SU-DHL-6 (cell line): Measurements from ENCODE around the gene KDM1A.

Experiments
- EZH2phosphoT487 ChIP-seq: fragments of 200-600 bp; sonication (generic), shearing (Covaris generic); conservative IDR thresholded peaks from 2 replicates; pipeline ENCODE4 v1.6.1; 2018; ENCODE audit warnings: mild to moderate bottlenecking, antibody characterized with exemption, low read length, moderate library complexity, mixed read lengths
- TF ChIP-seq, protein P1 (sequence below): fragments of 200-600 bp; sonication (generic); IDR thresholded peaks from one replicate; pipeline ENCODE4 v1.5.1; 2017; ENCODE audit warnings: antibody characterized with exemption, mild to moderate bottlenecking, low read length, moderate library complexity; ENCODE audit not compliant: insufficient read depth, poor library complexity, severe bottlenecking

DNA sequence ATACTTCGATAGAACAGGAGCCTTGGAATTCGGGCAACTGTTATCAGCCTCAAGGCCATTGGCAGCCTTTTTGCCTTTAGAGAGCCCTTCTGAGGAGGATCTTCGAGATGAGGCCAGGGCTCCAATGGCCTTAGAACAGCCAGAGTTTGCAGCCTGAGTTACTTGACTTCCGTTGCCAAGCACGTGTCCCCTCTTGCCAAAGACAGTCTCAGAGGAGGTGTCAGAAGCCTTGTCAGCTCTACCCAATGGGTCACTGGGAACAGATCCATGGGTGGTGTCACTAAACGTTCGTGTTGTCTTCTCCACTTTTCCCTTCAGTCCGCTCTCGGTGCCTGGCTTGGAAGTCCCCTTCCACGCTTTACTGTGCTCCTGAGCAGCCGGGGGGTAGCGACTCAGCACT, 73.2 kb downstream of the KDM1A start:
- TF ChIP-seq, protein P1, sequence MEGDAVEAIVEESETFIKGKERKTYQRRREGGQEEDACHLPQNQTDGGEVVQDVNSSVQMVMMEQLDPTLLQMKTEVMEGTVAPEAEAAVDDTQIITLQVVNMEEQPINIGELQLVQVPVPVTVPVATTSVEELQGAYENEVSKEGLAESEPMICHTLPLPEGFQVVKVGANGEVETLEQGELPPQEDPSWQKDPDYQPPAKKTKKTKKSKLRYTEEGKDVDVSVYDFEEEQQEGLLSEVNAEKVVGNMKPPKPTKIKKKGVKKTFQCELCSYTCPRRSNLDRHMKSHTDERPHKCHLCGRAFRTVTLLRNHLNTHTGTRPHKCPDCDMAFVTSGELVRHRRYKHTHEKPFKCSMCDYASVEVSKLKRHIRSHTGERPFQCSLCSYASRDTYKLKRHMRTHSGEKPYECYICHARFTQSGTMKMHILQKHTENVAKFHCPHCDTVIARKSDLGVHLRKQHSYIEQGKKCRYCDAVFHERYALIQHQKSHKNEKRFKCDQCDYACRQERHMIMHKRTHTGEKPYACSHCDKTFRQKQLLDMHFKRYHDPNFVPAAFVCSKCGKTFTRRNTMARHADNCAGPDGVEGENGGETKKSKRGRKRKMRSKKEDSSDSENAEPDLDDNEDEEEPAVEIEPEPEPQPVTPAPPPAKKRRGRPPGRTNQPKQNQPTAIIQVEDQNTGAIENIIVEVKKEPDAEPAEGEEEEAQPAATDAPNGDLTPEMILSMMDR: no peak
- TF ChIP-seq EZH2phosphoT487: no peak
